Fibroblast of lung (primary cell): ENCODE results near the gene SPATA46.

Source experiments
- CTCF ChIP-seq, 2 donors: IDR thresholded peaks in 1 of 2; conservative IDR thresholded peaks in 1 of 2; 1 replicate in 1 of 2; 2 replicates in 1 of 2; pipeline ENCODE4 v1.5.1; 2011 to 2012; ENCODE audit warnings: low read length in 2 of 2, control low read depth in 1 of 2, inconsistent platforms in 1 of 2, low read depth in 1 of 2, mild to moderate bottlenecking in 1 of 2
- EZH2 ChIP-seq: IDR thresholded peaks from 2 replicates; pipeline ENCODE4 v1.5.1; 2012; ENCODE audit warnings: low read length, control low read depth, mild to moderate bottlenecking; ENCODE audit errors: missing control alignments

GRCh38 chr1:162329826-162330225 lies 46.8 kb downstream of the SPATA46 start:
- no peak for TF ChIP-seq CTCF (conservative IDR thresholded peaks at IDR 0.05 in 1 of 2, IDR thresholded peaks at IDR 0.05 in 1 of 2; ENCODE audit: low read depth in 1 of 2, low read length in 2 of 2)
- no peak for TF ChIP-seq EZH2
